Measurements from ENCODE around the gene GCK. TPM values are rescaled to one million over a fixed set of nuclear protein-coding genes. Genes with fewer than 3 reads are reported as not detected.

GCK gene
- total and polyA plus RNA-seq, 2 donors (not counting 3 experiments of a cell fraction or from before 2014, with no cell fraction given): 0.17 to 0.51 TPM

DNA sequence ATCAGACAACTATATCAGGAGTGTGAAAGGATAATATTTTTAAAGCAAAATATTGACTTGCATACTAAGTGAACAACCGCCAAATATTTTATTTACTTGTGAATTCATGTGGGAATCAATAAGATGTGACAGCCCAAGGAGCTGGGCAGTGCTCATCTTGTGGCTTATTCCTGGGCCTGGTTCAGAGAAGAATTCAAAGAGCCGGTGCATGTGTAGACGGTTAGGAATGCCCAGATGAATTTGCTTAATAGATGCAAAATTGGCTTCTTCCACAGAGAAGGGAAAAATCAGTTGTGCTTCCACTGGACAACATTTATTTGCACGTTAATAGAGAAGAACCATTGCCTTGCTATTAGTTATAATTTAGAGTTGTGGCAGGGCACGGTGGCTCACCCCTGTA is 52.5 kb downstream of the GCK start:
- Histone ChIP-seq H3K4me2 (ENCODE audit: insufficient read depth, low read length) (no peak overlapping the region), H3K9me1 (replicated peaks; ENCODE audit: control insufficient read depth, extremely low read depth, insufficient read depth, low read length) (no peaks in the 10 kb centered on the region), H3K4me3 (replicated peaks in 1 of 3; ENCODE audit: insufficient read depth in 1 of 3, low read depth in 1 of 3, low read length in 3 of 3) (no peak overlapping the region), H3K4me1 (ENCODE audit: control insufficient read depth, extremely low read depth, insufficient read depth, low read length) (no peaks in the 10 kb centered on the region), H3K9ac (replicated peaks; ENCODE audit: extremely low read depth, insufficient read depth, low read length) (no peak overlapping the region), H3K27me3 (ENCODE audit: control insufficient read depth in 2 of 2, insufficient read depth in 2 of 2, low read length in 2 of 2) (peaks cover 0 to 4% of the 10 kb centered on the region in 2 experiments), H3K36me3 (ENCODE audit: control insufficient read depth in 2 of 2, extremely low read depth in 1 of 2, insufficient read depth in 2 of 2, low read length in 2 of 2) (no peaks in the 10 kb centered on the region), H3K27ac (ENCODE audit: insufficient read depth, low read depth, low read length) (no peak overlapping the region), H3K79me2 (ENCODE audit: control insufficient read depth, insufficient read depth, low read length) (no peaks in the 10 kb centered on the region), H3K9me3 (replicated peaks; ENCODE audit: control insufficient read depth, insufficient read depth, low read length) (no peaks in the 10 kb centered on the region), H2AFZ (ENCODE audit: low read depth, low read length) (no peak overlapping the region), H4K20me1 (replicated peaks; ENCODE audit: control insufficient read depth, extremely low read depth, insufficient read depth, low read length) (no peaks in the 10 kb centered on the region)
- no peak for TF ChIP-seq GATA2 (IDR thresholded peaks at IDR 0.05; ENCODE audit: insufficient read depth, insufficient read length, low read depth, low read length)
- no peak for TF ChIP-seq MYC (IDR thresholded peaks at IDR 0.05; ENCODE audit: low read depth, low read length)
- TF ChIP-seq, protein P1, sequence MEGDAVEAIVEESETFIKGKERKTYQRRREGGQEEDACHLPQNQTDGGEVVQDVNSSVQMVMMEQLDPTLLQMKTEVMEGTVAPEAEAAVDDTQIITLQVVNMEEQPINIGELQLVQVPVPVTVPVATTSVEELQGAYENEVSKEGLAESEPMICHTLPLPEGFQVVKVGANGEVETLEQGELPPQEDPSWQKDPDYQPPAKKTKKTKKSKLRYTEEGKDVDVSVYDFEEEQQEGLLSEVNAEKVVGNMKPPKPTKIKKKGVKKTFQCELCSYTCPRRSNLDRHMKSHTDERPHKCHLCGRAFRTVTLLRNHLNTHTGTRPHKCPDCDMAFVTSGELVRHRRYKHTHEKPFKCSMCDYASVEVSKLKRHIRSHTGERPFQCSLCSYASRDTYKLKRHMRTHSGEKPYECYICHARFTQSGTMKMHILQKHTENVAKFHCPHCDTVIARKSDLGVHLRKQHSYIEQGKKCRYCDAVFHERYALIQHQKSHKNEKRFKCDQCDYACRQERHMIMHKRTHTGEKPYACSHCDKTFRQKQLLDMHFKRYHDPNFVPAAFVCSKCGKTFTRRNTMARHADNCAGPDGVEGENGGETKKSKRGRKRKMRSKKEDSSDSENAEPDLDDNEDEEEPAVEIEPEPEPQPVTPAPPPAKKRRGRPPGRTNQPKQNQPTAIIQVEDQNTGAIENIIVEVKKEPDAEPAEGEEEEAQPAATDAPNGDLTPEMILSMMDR (IDR thresholded peaks at IDR 0.05; ENCODE audit: extremely low read depth in 1 of 2, insufficient read depth in 1 of 2, low read depth in 1 of 2, low read length in 2 of 2): no peak
- no peak for TF ChIP-seq JUN (IDR thresholded peaks at IDR 0.05; ENCODE audit: borderline replicate concordance, insufficient read depth, insufficient read length, low read depth)
- TF ChIP-seq, protein P2, sequence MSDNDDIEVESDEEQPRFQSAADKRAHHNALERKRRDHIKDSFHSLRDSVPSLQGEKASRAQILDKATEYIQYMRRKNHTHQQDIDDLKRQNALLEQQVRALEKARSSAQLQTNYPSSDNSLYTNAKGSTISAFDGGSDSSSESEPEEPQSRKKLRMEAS (IDR thresholded peaks at IDR 0.05; ENCODE audit: insufficient read depth, insufficient read length): no peak
- no peak for TF ChIP-seq POLR2AphosphoS5 (IDR thresholded peaks at IDR 0.05; ENCODE audit: insufficient read depth, low read depth, low read length)
- FAIRE-seq (no peak), DNase-seq (ENCODE audit: low read depth, low spot score) (no peak)
- dilution Hi-C loops (cut with MboI; ENCODE audit: extremely low pct_ligation_motif_present, low sequenced_read_pairs) (no loop called here), intact Hi-C loops (cut with micrococcal nuclease) (no loop called here)
- ChIA-PET CTCF (no interaction called here), POLR2A (no interaction called here)
- BruUV-seq (replicated peaks): no TSS peak
